Left renal cortex interstitium (tissue), 4 donors: ENCODE measurements around the gene DIPK1A. TPM values are rescaled to one million over a fixed set of nuclear protein-coding genes. Genes with fewer than 3 reads are reported as not detected.

Experiments used
- DNase-seq, 4 donors: peaks; one replicate each; pipeline ENCODE4 v3.0.0-alpha.2; 2013; ENCODE audit warnings: low read depth in 4 of 4, low spot score in 2 of 4, missing footprints in 1 of 4
- polyA plus RNA-seq, 4 donors: library from polyadenylated mRNA; unstranded; fragments of 120-200 nt; gene quantifications; one replicate each; pipeline ENCODE4 v1.2.1, GENCODE V29; 2013; ENCODE audit not compliant: insufficient read length in 4 of 4

Gene DIPK1A
- polyA plus RNA-seq, 4 donors, result 8.0 to 10.6 (median 9.2) TPM

DNA sequence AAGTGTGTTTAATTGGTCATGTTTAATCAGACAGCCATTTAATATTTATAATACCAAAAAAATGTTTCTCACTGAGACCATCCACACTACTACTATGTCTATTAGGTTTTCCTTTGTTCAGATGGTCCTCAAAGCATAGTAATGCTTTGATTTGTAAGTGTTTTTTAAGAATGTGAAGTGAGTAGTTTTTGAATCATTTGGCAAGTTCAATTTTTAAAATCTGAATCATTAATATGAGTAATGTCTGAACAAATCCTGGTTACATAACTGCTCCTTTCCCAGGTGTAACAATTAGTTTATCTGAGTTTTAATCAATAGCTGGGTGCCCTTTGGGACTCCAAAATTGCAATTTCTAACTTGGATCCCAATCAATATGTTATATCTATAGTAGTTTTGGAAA is 152.9 kb downstream of the DIPK1A start:
- DNase-seq, result no peak

- no peak for DNase-seq
Measured at GRCh38 chr1:92805216-92805615, 156.0 kb downstream of the DIPK1A start.

DNA sequence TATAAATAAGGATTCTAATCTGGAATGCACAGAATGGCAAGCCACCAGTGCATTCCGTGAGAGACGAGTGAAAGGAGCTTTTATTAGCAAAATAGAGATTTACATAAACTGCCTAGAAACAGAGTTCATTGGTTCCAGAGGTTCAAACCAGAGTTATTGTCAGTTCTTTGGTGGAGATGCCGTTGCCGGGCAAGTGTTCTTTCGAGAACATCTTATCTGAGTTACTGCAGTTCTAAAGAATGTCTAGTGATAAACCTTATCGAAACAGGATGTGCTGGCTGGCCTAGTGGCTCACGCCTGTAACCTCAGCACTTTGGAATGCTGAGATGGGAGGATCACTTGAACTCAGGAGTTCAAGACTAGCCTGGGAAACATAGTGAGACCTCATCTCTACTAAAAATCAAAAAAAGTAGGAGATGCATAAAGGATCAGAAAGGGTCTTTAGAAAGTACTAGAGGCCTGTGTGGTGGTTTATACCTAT is 156.5 kb downstream of the DIPK1A start:
- DNase-seq, result peak in 2 of 4 donors; percentile 10 to 20

DNA sequence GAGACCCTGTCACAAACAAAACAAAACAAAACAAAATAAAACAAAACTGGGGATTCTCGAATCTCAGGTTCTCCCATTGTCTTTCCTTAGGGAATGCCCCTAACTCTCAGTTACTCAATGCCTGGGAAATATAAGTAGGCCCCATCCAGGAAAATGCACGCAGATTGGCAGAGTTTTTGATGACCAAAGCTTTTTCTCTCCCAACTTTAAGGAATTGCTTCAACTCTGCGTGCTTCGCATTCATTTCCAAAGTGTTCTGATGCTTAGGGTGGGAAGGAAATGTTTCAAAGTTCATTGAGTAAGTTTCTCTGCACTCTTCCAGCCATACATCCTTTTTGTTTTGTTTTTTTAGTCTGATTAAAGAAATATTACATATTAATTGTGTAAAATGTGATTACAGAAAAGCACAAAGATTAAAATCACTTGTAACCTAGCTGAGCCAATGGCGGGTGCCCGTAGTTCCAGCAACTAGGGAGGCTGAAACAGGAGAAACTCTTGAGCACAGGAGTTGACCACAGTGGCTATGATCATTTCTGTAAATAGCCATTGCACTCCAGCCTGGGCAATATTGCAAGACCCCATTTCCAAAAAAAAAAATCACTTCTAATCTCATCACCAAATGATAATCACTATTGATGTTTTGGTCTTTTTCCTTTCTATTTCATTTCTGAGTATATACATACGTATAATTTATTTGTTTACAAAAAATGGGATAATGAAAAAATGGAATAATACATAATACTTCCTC is 157.9 kb downstream of the DIPK1A start:
- DNase-seq, result no peak

GRCh38 chr1:92797961-92798360 is 163.3 kb downstream of the DIPK1A start:
- no peak for DNase-seq

- DNase-seq, result no peak
Measured at GRCh38 chr1:92797297-92797696, 164.0 kb downstream of the DIPK1A start.

GRCh38 chr1:92795166-92795565 is 166.1 kb downstream of the DIPK1A start:
- DNase-seq, result no peak

- DNase-seq, result no peak
Measured at GRCh38 chr1:92792340-92792782, 168.9 kb downstream of the DIPK1A start.

Other genes starting within 250 kb of the DIPK1A start
- gene EVI5, start 176.4 kb downstream of the DIPK1A start, polyA plus RNA-seq, result 10 to 100 TPM; 16.4 to 21.7 (median 18.7) TPM
- gene RPL5, start 129.4 kb downstream of the DIPK1A start, polyA plus RNA-seq, result 1,000 to 10,000 TPM; 2,381 to 3,088 (median 2,760) TPM
- gene MTF2, start 117.8 kb upstream of the DIPK1A start, polyA plus RNA-seq, result 10 to 100 TPM; 39.1 to 70.8 (median 53.6) TPM
- gene TMED5, start 219.0 kb upstream of the DIPK1A start, polyA plus RNA-seq, result 100 to 1,000 TPM in 1 of 4 donors, 10 to 100 TPM in 3; 86.7 to 100 (median 92.9) TPM
- gene CCDC18, start 219.3 kb upstream of the DIPK1A start, polyA plus RNA-seq, result 10 to 100 TPM in 2 of 4 donors, 1 to 10 TPM in 2; 8.5 to 12.6 (median 10.0) TPM